ENCODE results near the gene SDK1. TPM values are rescaled to one million over a fixed set of nuclear protein-coding genes. Genes with fewer than 3 reads are reported as not detected.

Gene SDK1
- total RNA-seq, 1 donor from 2014 or later, result 10.9 TPM

GRCh38 chr7:4010061-4010605 is 709.1 kb downstream of the SDK1 start:
- no peak overlapping the region for H3K4me3 Mint-ChIP-seq (ENCODE audit: unreplicated experiment)
- no peak overlapping the region for H3K27ac Mint-ChIP-seq (ENCODE audit: unreplicated experiment)
- H3K4me1 Mint-ChIP-seq (ENCODE audit: low read depth), result no peaks in the 10 kb centered on the region
- H3K9me3 Mint-ChIP-seq (ENCODE audit: low read depth), result no peaks in the 10 kb centered on the region
- TF ChIP-seq CTCF (IDR thresholded peaks at IDR 0.05), result no peak
- no peak for DNase-seq (ENCODE audit: low spot score)
- H3K27me3 Mint-ChIP-seq (ENCODE audit: low read depth), result no peaks in the 10 kb centered on the region
- peaks cover 6% of the 10 kb centered on the region for H3K36me3 Mint-ChIP-seq (ENCODE audit: low read depth)

DNA sequence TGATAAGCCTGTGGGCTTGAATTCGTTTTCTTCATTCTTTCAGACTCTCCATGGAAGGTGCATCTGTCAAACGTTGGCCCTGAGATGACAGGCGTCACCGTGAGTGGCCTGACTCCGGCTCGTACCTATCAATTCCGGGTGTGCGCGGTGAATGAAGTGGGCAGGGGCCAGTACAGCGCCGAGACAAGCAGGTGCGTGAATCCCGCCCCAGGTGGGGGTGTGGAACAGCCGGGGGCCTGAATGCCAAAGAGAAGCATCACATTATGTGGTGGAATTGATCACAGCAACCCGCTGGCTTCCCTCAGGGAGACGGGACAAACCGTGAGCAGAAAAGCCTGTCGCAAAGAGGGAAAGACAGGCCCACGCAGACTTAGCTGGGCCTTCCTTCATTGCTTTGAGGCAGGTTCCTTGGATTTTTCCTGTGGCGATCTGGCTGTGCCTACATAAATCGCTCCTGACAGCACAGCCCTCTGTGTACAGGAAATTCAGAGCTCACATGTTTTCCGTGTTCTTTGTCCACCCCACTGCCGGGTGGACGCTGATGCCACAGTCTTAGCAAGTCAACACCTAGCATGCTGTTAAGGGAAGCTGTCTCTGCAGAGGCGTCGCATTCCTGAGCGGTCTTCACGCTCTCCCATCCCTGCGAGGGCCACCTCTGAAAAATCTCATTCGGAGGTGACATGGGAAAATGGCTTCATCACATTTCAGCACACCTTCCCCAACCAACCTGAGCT is 710.0 kb downstream of the SDK1 start:
- Mint-ChIP-seq H3K36me3 (ENCODE audit: low read depth) (peaks cover 6% of the 10 kb centered on the region), H3K4me1 (ENCODE audit: low read depth) (no peaks in the 10 kb centered on the region), H3K27ac (ENCODE audit: unreplicated experiment) (no peak overlapping the region), H3K9me3 (ENCODE audit: low read depth) (no peaks in the 10 kb centered on the region), H3K4me3 (ENCODE audit: unreplicated experiment) (no peak overlapping the region), H3K27me3 (ENCODE audit: low read depth) (no peaks in the 10 kb centered on the region)
- DNase-seq (ENCODE audit: low spot score), result no peak
- no peak for TF ChIP-seq CTCF (IDR thresholded peaks at IDR 0.05)

DNA sequence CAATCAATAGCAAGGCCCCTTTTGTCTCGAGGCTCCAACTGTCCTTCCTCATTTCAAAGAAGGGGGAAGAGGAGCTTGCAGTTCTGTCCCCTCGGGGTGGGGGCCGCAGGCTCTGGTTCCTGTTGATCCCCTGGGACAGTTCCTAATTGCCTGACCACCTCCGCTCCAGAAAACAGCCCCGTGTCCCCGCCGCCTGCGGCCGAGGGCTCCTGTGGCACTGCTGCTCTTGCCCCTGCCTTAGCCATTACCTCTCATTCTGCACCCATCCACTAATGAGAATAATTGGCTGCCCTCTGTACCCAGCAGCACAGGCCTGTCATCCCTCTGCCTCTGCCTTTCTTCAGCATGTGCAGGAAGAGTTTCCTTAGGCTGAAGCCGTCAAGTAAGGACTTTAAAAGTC is 712.7 kb downstream of the SDK1 start:
- H3K4me1 Mint-ChIP-seq (ENCODE audit: low read depth), result no peaks in the 10 kb centered on the region
- no peak overlapping the region for H3K4me3 Mint-ChIP-seq (ENCODE audit: unreplicated experiment)
- DNase-seq (ENCODE audit: low spot score), result no peak
- peaks cover 10% of the 10 kb centered on the region for H3K9me3 Mint-ChIP-seq (ENCODE audit: low read depth)
- no peaks in the 10 kb centered on the region for H3K27me3 Mint-ChIP-seq (ENCODE audit: low read depth)
- H3K27ac Mint-ChIP-seq (ENCODE audit: unreplicated experiment), result no peak overlapping the region
- peaks cover 17% of the 10 kb centered on the region for H3K36me3 Mint-ChIP-seq (ENCODE audit: low read depth)
- no peak for TF ChIP-seq CTCF (IDR thresholded peaks at IDR 0.05)

DNA sequence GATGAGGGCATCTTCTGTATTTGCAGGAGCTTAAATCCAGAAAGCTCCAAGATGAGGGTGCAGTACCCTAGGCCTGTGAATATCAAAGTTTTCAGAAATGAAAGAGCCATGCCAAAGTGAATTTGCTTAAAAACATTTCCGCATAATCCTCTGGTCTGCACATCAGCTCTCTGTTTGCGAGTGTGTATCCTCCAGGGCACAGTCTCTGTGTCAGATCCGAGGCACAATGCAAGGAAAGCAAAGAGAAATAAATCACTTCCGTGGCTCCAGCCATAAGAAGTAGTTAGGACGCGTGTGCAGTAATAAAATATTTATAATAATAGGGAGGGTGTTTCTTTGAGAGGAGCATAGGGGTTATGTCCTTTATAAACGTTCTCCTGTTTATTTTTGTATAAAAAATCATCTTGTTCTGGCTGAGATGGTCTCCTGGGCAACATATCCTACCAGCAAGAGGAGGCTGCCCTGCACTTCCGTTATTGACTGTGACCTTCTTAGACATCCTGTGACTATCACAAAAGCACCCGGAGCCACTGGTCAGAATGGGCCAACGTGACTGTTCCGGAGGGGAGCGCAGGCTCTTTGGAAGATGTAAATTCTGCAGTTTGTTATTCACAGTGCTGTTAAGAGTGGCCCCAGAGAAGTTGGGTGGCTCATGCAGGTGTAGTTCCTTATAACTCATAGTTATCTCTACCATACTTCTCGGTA is 713.4 kb downstream of the SDK1 start:
- H3K27me3 Mint-ChIP-seq (ENCODE audit: low read depth), result no peaks in the 10 kb centered on the region
- peaks cover 16% of the 10 kb centered on the region for H3K9me3 Mint-ChIP-seq (ENCODE audit: low read depth)
- TF ChIP-seq CTCF (IDR thresholded peaks at IDR 0.05), result no peak
- H3K36me3 Mint-ChIP-seq (ENCODE audit: low read depth), result peaks cover 18% of the 10 kb centered on the region
- no peak overlapping the region for H3K4me3 Mint-ChIP-seq (ENCODE audit: unreplicated experiment)
- no peak overlapping the region for H3K27ac Mint-ChIP-seq (ENCODE audit: unreplicated experiment)
- no peaks in the 10 kb centered on the region for H3K4me1 Mint-ChIP-seq (ENCODE audit: low read depth)
- DNase-seq (ENCODE audit: low spot score), result no peak

DNA sequence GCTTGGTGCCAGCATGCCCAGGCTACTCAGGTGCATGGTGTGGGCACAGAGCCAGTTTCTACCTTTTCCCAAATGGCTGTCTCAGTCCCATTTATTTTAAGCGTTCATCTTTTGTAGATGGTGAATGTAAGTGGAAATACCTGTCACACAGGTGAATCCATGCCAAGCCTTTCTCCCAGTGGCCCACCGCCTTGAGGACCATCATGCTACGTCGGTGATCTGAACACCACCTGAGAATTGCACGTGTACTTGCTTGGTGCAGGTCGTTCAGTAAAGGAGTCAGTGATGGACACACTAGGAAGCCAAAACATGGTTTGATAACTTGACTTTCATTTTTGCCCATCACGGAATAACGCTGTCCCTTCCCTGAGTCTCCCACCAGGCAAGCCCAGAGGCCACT is 714.3 kb downstream of the SDK1 start:
- Mint-ChIP-seq H3K4me3 (ENCODE audit: unreplicated experiment) (no peak overlapping the region), H3K36me3 (ENCODE audit: low read depth) (peaks cover 18% of the 10 kb centered on the region), H3K27me3 (ENCODE audit: low read depth) (no peaks in the 10 kb centered on the region), H3K27ac (ENCODE audit: unreplicated experiment) (no peak overlapping the region), H3K4me1 (ENCODE audit: low read depth) (no peaks in the 10 kb centered on the region), H3K9me3 (ENCODE audit: low read depth) (peaks cover 19% of the 10 kb centered on the region)
- no peak for DNase-seq (ENCODE audit: low spot score)
- TF ChIP-seq CTCF (IDR thresholded peaks at IDR 0.05), result no peak

All from chondrocyte (in vitro differentiated cells).